Cardiac fibroblast (primary cell): ENCODE measurements around the gene ANKS1B.
"Not testable (repeated sequence)": the region's sequence is repeated elsewhere in the genome, so short reads cannot be mapped to it uniquely, and the experiment has no call there.

Source experiments
- DNase-seq, 2 donors: peaks; one replicate each; pipeline versions ENCODE4 v3.0.0 to v3.0.0-alpha.2; 2010; ENCODE audit warnings: low read depth in 2 of 2
- H3K4me3 ChIP-seq, 2 donors: replicated peaks in 1 of 2; 1 replicate in 1 of 2; 2 replicates in 1 of 2; pipeline ENCODE4 v1.5.1; 2011; ENCODE audit warnings: low read depth in 2 of 2, low read length in 2 of 2, mild to moderate bottlenecking in 2 of 2, moderate library complexity in 1 of 2
- CTCF ChIP-seq: IDR thresholded peaks from one replicate; pipeline ENCODE4 v1.5.1; 2011; ENCODE audit warnings: low read depth, mild to moderate bottlenecking, low read length, inconsistent platforms

Gene ANKS1B

GRCh38 chr12:99253068-99253467 is 731.7 kb downstream of the ANKS1B start:
- H3K4me3 ChIP-seq: no peak overlapping the region
- TF ChIP-seq CTCF: no peak
- DNase-seq: no peak

- no peak for DNase-seq
- no peak for TF ChIP-seq CTCF
- no peak overlapping the region for H3K4me3 ChIP-seq
These were observed 734.6 kb downstream of the ANKS1B start for GRCh38 chr12:99250091-99250490.

- TF ChIP-seq CTCF: no peak
- no peak overlapping the region for H3K4me3 ChIP-seq
- DNase-seq: no peak
These were observed 735.2 kb downstream of the ANKS1B start for GRCh38 chr12:99249543-99249942.

GRCh38 chr12:99237907-99238538 is 746.7 kb downstream of the ANKS1B start:
- not testable (repeated sequence) for H3K4me3 ChIP-seq, DNase-seq

- TF ChIP-seq CTCF: no peak
- no peak overlapping the region for H3K4me3 ChIP-seq
- DNase-seq: no peak
These were observed 749.4 kb downstream of the ANKS1B start for GRCh38 chr12:99235381-99235780.

- no peak for DNase-seq
- no peak overlapping the region for H3K4me3 ChIP-seq
- TF ChIP-seq CTCF: no peak
These were observed 750.0 kb downstream of the ANKS1B start for GRCh38 chr12:99234702-99235101.

GRCh38 chr12:99232324-99232723 is 752.4 kb downstream of the ANKS1B start:
- H3K4me3 ChIP-seq: no peak overlapping the region
- TF ChIP-seq CTCF: no peak
- no peak for DNase-seq
